Measurements from ENCODE around the gene TUBA4B.

- no peak for TF ChIP-seq CTCF (IDR thresholded peaks at IDR 0.05)
- TF ChIP-seq POLR2A (IDR thresholded peaks at IDR 0.05), result no peak
- no peak for TF ChIP-seq EP300 (IDR thresholded peaks at IDR 0.05)
These were observed 33.1 kb upstream of the TUBA4B start for GRCh38 chr2:219219784-219220532.

Data from tibial nerve (tissue), 4 donors.